NCI-H2227 (cell line): Measurements from ENCODE around the gene HSBP1L1.
"Not testable (repeated sequence)": the region's sequence is repeated elsewhere in the genome, so short reads cannot be mapped to it uniquely, and the experiment has no call there.

Experiments
- DNase-seq: peaks from one replicate; lab custom pipeline; 2025; ENCODE audit not compliant: unreplicated experiment; lab: John Stamatoyannopoulos, UW

Gene HSBP1L1

GRCh38 chr18:79960161-79960801, 4.2 kb upstream of the HSBP1L1 start:
- DNase-seq: not testable (repeated sequence)

- no peak for DNase-seq
These were observed 3.4 kb upstream of the HSBP1L1 start for GRCh38 chr18:79960921-79961526.

GRCh38 chr18:79961527-79962291, 2.7 kb upstream of the HSBP1L1 start:
- no peak for DNase-seq

GRCh38 chr18:79962311-79962710, 2.1 kb upstream of the HSBP1L1 start:
- DNase-seq: no peak

GRCh38 chr18:79962835-79963657, 1.4 kb upstream of the HSBP1L1 start:
- no peak for DNase-seq

- no peak for DNase-seq
These were observed 649 bp upstream of the HSBP1L1 start for GRCh38 chr18:79963658-79964329.

- DNase-seq: peak; percentile 44
These were observed 868 bp downstream of the HSBP1L1 start for GRCh38 chr18:79965119-79965902.

- no peak for DNase-seq
These were observed 6.1 kb downstream of the HSBP1L1 start for GRCh38 chr18:79970419-79971133.

GRCh38 chr18:79971211-79971952, 6.9 kb downstream of the HSBP1L1 start:
- DNase-seq: no peak

- no peak for DNase-seq
These were observed 7.5 kb downstream of the HSBP1L1 start for GRCh38 chr18:79971986-79972385.

- DNase-seq: no peak
These were observed 8.3 kb downstream of the HSBP1L1 start for GRCh38 chr18:79972720-79973119.

GRCh38 chr18:79973517-79973916, 9.1 kb downstream of the HSBP1L1 start:
- DNase-seq: no peak

GRCh38 chr18:79974025-79974654, 9.7 kb downstream of the HSBP1L1 start:
- no peak for DNase-seq

- DNase-seq: no peak
These were observed 10.6 kb downstream of the HSBP1L1 start for GRCh38 chr18:79975043-79975442.

- no peak for DNase-seq
These were observed 11.7 kb downstream of the HSBP1L1 start for GRCh38 chr18:79975985-79976680.

- no peak for DNase-seq
These were observed 15.4 kb downstream of the HSBP1L1 start for GRCh38 chr18:79979843-79980242.

- no peak for DNase-seq
These were observed 16.1 kb downstream of the HSBP1L1 start for GRCh38 chr18:79980585-79980984.

- no peak for DNase-seq
These were observed 18.3 kb downstream of the HSBP1L1 start for GRCh38 chr18:79982736-79983135.
